ENCODE measurements around the gene RAD23B.

Gene RAD23B

GRCh38 chr9:107275530-107275929, 7.5 kb upstream of the RAD23B start:
- DNase-seq (ENCODE audit: low spot score): no peak
- no peak for TF ChIP-seq CTCF (IDR thresholded peaks at IDR 0.05)
- Histone ChIP-seq H3K4me3 (no peak overlapping the region), H3K27ac (no peak overlapping the region)

GRCh38 chr9:107276966-107277710, 5.9 kb upstream of the RAD23B start:
- DNase-seq (ENCODE audit: low spot score): no peak
- Histone ChIP-seq H3K4me3 (no peak overlapping the region), H3K27ac (no peak overlapping the region)
- no peak for TF ChIP-seq CTCF (IDR thresholded peaks at IDR 0.05)

GRCh38 chr9:107277801-107278200, 5.3 kb upstream of the RAD23B start:
- H3K27ac ChIP-seq: no peak overlapping the region
- no peak overlapping the region for H3K4me3 ChIP-seq
- no peak for TF ChIP-seq CTCF (IDR thresholded peaks at IDR 0.05)
- no peak for DNase-seq (ENCODE audit: low spot score)

- no peak for DNase-seq (ENCODE audit: low spot score)
- no peak overlapping the region for H3K27ac ChIP-seq
- TF ChIP-seq CTCF (IDR thresholded peaks at IDR 0.05): no peak
Measured at GRCh38 chr9:107279086-107279485, 4.0 kb upstream of the RAD23B start.

GRCh38 chr9:107280543-107280942, 2.5 kb upstream of the RAD23B start:
- no peak overlapping the region for H3K27ac ChIP-seq
- H3K4me3 ChIP-seq: no peak overlapping the region
- DNase-seq (ENCODE audit: low spot score): no peak
- TF ChIP-seq CTCF (IDR thresholded peaks at IDR 0.05): no peak

More at GRCh38 chr9:107279086-107279485, 4.0 kb upstream of the RAD23B start:
- no peak overlapping the region for H3K4me3 ChIP-seq

GRCh38 chr9:107281184-107281583, 1.9 kb upstream of the RAD23B start:
- no peak overlapping the region for H3K4me3 ChIP-seq
- no peak for TF ChIP-seq CTCF (IDR thresholded peaks at IDR 0.05)
- DNase-seq (ENCODE audit: low spot score): no peak
- H3K27ac ChIP-seq: no peak overlapping the region
